T-cell (primary cell): Measurements from ENCODE around the gene ENPP6. TPM values are rescaled to one million over a fixed set of nuclear protein-coding genes. Genes with fewer than 3 reads are reported as not detected.
"Not testable (repeated sequence)": the region's sequence is repeated elsewhere in the genome, so short reads cannot be mapped to it uniquely, and the experiment has no call there.

ENCODE experiments used
- ATAC-seq, 4 experiments: fragments of 200-7000 bp in 3 of 4; fragments of 150-1000 bp in 1 of 4; cut with Tn5 transposase; replicated peaks in 1 of 4; 1 replicate in 3 of 4; 2 replicates in 1 of 4; pipeline ENCODE4 v1.10.0; 2021; ENCODE audit warnings: moderate library complexity in 3 of 4, mild to moderate bottlenecking in 2 of 4, moderate number of reproducible peaks in 1 of 4
- CTCF ChIA-PET, 2 donors: fragments of 300-600 bp; sonication (Branson Sonifier 250); formaldehyde crosslinking; loops; one replicate each; lab custom pipeline; 2022; ENCODE audit warnings: antibody characterized with exemption in 2 of 2; lab: Charles Lee
- POLR2A ChIA-PET, 2 donors: fragments of 300-600 bp; sonication (Branson Sonifier 250); formaldehyde crosslinking; loops; one replicate each; lab custom pipeline; 2022; ENCODE audit warnings: antibody characterized with exemption in 2 of 2; lab: Charles Lee
- DNase-seq, 35 experiments: peaks; one replicate each; pipeline versions ENCODE4 v3.0.0 to v3.0.0-alpha.2; 2013 to 2023
- H3K27ac ChIP-seq: one replicate; pipeline ENCODE4 v1.5.1; 2013; ENCODE audit warnings: low read length
- H3K27me3 ChIP-seq, 2 experiments: replicated peaks in 1 of 2; 1 replicate in 1 of 2; 2 replicates in 1 of 2; pipeline versions ENCODE4 v1.6.1 to v1.7.0; 2013; ENCODE audit warnings: low read length in 1 of 2, mixed read lengths in 1 of 2; ENCODE audit not compliant: control insufficient read depth in 2 of 2, insufficient read depth in 2 of 2; ENCODE audit errors: extremely low read depth in 1 of 2
- H3K36me3 ChIP-seq, 2 donors: 1 replicate in 1 of 2; 2 replicates in 1 of 2; pipeline versions ENCODE4 v1.6.1 to v1.7.0; 2013; ENCODE audit warnings: low read length in 1 of 2; ENCODE audit not compliant: control insufficient read depth in 2 of 2, insufficient read depth in 1 of 2; ENCODE audit errors: extremely low read depth in 1 of 2
- H3K4me1 ChIP-seq, 2 experiments: 1 replicate in 1 of 2; 2 replicates in 1 of 2; pipeline versions ENCODE4 v1.6.1 to v1.7.0; 2013; ENCODE audit warnings: low read length in 2 of 2, mixed read lengths in 1 of 2; ENCODE audit not compliant: insufficient read depth in 2 of 2, control insufficient read depth in 1 of 2; ENCODE audit errors: extremely low read depth in 1 of 2
- H3K4me3 ChIP-seq, 2 donors: 1 replicate in 1 of 2; 2 replicates in 1 of 2; pipeline versions ENCODE4 v1.5.1 to v1.7.0; 2013; ENCODE audit warnings: mild to moderate bottlenecking in 2 of 2, low read length in 1 of 2, moderate library complexity in 1 of 2; ENCODE audit not compliant: control insufficient read depth in 1 of 2; ENCODE audit errors: extremely low read depth in 1 of 2
- H3K9me3 ChIP-seq: 2 replicates; pipeline ENCODE4 v1.7.0; 2013
- H3K27ac Mint-ChIP-seq, 2 donors: one replicate each; pipeline ENCODE4 v1.8.0; 2020 to 2021; ENCODE audit warnings: mild to moderate bottlenecking in 2 of 2, mixed read lengths in 2 of 2
- H3K27me3 Mint-ChIP-seq, 2 donors: one replicate each; pipeline ENCODE4 v1.8.0; 2021 to 2022; ENCODE audit warnings: mixed read lengths in 2 of 2
- H3K36me3 Mint-ChIP-seq: one replicate; pipeline ENCODE4 v1.8.0; 2021; ENCODE audit warnings: mixed read lengths
- H3K4me1 Mint-ChIP-seq, 3 donors: one replicate each; pipeline ENCODE4 v1.8.0; 2020 to 2022; ENCODE audit warnings: mixed read lengths in 3 of 3, mild to moderate bottlenecking in 1 of 3
- H3K4me3 Mint-ChIP-seq, 3 donors: one replicate each; pipeline ENCODE4 v1.8.0; 2020 to 2022; ENCODE audit warnings: mild to moderate bottlenecking in 3 of 3, mixed read lengths in 3 of 3, moderate library complexity in 3 of 3
- H3K9me3 Mint-ChIP-seq, 3 donors: one replicate each; pipeline ENCODE4 v1.8.0; 2020 to 2022; ENCODE audit warnings: mixed read lengths in 3 of 3
- WGBS: methylation state at CpG from one replicate; pipeline ENCODE4 v1.1.5; 2013; ENCODE audit warnings: missing lambda C conversion rate; ENCODE audit not compliant: insufficient coverage; 5-methylcytosine and 5-hydroxymethylcytosine counted together
- total RNA-seq, 35 experiments: library from RNA in 6 of 35; stranded (reverse) in 6 of 35; fragments of 120-200 nt in 1 of 35; gene quantifications; one replicate each; pipeline versions ENCODE4 v1.2.1 to v1.2.4 and lab custom pipeline; 2013 to 2026

ENPP6 gene
- total RNA-seq, 5 donors from 2014 or later (not counting 1 experiment from before 2014, with no cell fraction given) = not detected

DNA sequence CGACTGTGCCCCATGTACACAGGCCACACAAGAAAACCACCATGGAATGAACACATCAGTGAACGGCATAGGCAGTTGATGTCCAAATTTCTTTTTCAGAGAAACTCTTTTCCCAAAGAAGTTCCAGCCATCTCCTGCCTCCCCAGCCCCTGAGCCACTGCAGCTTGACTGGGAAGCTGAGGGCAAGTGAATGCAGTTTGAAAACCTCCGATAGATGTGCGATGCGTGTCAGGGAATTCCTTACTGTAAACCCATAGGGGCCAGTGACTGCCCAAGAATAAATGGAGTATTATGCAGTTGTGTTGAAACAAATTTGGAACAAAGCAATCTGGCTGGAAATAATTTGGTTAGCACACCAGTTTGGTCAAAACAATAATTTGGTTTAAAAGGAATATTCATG lies 72.1 kb downstream of the ENPP6 start:
- ATAC-seq (no peak), DNase-seq (no peak)
- 95% methylated on average over 3 of the region's 5 CpGs for WGBS
- H3K4me3 ChIP-seq = no peak overlapping the region
- peaks cover 0 to 3% of the 10 kb centered on the region in 2 experiments for H3K4me1 ChIP-seq
- no peak overlapping the region for H3K27ac ChIP-seq
- POLR2A ChIA-PET = no interaction called here
- CTCF ChIA-PET = no interaction called here
- H3K9me3 Mint-ChIP-seq = peaks cover 0 to 7% (median 0%) of the 10 kb centered on the region in 3 donors
- peaks cover 0 to 30% of the 10 kb centered on the region in 2 experiments for H3K27me3 ChIP-seq
- no peak overlapping the region for H3K4me3 Mint-ChIP-seq
- H3K36me3 ChIP-seq = no peaks in the 10 kb centered on the region
- peaks cover 0 to 5% (median 0%) of the 10 kb centered on the region in 3 donors for H3K4me1 Mint-ChIP-seq
- no peaks in the 10 kb centered on the region for H3K9me3 ChIP-seq
- H3K27ac Mint-ChIP-seq = no peak overlapping the region
- H3K27me3 Mint-ChIP-seq = peaks cover 13 to 22% of the 10 kb centered on the region in 2 donors
- no peaks in the 10 kb centered on the region for H3K36me3 Mint-ChIP-seq

DNA sequence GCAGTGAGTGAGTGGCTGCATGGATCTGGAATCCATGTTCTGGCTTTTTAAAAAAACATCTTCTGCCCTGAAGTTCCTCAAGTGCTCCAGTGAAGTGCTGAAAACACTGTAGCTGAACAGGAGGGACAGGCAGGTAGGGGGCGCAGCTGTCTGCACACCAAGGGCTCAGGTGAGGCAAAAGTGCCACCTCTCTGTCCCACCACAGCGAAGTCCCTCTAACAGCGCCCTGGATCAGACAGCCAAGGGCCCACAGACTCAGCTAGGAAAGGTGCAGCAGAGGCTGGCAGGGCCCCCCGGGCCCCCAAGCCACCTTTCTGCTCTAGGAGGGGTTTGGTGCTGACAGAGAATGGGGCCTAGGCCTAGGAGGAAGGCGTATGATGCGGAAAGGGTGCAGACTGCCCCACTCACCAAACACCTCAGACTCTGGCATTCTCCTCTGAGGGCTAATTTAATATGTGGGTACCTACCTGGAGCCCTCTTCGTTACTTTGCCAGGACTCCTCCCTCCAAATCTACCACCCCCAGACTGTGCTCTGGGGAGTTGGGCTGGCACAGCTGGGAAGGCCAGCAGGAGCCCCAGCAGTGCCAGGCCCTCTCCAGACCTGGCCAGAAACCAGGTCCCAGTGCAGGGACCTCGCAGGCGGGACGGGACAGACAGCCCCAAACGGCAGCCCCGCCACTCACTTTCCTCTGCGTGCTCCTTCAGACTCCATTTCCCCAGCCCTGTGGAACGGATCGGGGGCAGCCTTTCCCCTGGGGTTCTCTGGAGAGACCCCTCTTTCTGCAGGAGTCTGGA lies 73.7 kb downstream of the ENPP6 start:
- peaks cover 0 to 9% (median 3%) of the 10 kb centered on the region in 3 donors for H3K9me3 Mint-ChIP-seq
- H3K4me1 Mint-ChIP-seq = peaks cover 0 to 5% (median 0%) of the 10 kb centered on the region in 3 donors
- 86% methylated on average over 9 of the region's 15 CpGs for WGBS
- no peak overlapping the region for H3K4me3 Mint-ChIP-seq
- DNase-seq (no peak), ATAC-seq (no peak)
- no peak overlapping the region for H3K27ac Mint-ChIP-seq
- no peaks in the 10 kb centered on the region for H3K36me3 ChIP-seq
- H3K4me1 ChIP-seq = peaks cover 0 to 3% of the 10 kb centered on the region in 2 experiments
- H3K27me3 ChIP-seq = peaks cover 0 to 30% of the 10 kb centered on the region in 2 experiments
- ChIA-PET CTCF (no interaction called here), POLR2A (no interaction called here)
- no peak overlapping the region for H3K27ac ChIP-seq
- H3K4me3 ChIP-seq = no peak overlapping the region
- H3K27me3 Mint-ChIP-seq = peaks cover 15 to 22% of the 10 kb centered on the region in 2 donors
- H3K9me3 ChIP-seq = no peaks in the 10 kb centered on the region
- H3K36me3 Mint-ChIP-seq = no peaks in the 10 kb centered on the region

DNA sequence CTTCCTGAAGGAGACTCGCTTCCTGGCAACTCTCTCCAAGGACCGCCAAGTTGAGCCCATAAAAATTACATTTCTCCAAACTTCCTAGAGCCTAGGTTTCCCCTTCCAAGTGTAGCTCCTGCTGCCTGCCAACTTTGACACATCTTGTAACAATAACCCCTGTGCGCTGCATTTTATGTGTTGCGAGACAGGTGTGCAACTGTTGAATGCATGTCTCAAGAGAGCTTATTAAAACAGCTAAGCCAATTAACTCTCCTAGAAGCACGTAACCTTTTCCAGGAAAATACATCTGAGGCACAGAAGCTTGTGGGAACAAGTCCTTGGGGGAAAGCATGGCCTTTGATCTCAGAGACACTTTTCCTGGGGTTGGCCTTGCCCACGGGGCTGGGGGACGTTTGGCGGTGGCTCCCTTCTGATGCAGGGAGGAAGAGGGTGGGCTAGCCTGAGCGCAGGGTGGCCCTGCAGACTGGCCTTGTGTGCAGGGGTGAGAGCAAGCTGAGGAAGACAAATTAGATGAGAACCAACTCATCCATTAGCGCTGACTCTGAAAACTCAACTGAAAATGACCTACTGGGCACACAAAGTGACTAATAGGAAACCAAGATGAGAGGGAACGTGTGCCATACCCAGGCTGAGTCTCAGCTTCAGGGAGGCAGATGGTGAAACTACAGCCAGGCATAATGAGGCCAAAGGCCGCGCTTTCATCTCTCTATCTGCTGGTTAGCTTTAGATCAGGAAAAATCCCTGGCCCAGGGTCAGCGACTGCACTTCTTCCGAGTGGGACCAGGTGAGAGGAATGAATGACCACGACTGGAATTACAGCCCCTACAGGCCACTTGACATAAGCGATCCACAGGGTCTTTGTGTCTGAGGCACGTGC lies 75.3 kb downstream of the ENPP6 start:
- no peaks in the 10 kb centered on the region for H3K4me1 ChIP-seq
- H3K9me3 Mint-ChIP-seq = peaks cover 5 to 15% (median 7%) of the 10 kb centered on the region in 3 donors
- WGBS = 81% methylated on average over 17 of the region's 18 CpGs
- peaks cover 15 to 23% of the 10 kb centered on the region in 2 donors for H3K27me3 Mint-ChIP-seq
- ChIA-PET CTCF (no interaction called here), POLR2A (no interaction called here)
- DNase-seq (no peak), ATAC-seq (no peak)
- H3K36me3 ChIP-seq = no peaks in the 10 kb centered on the region
- H3K27me3 ChIP-seq = peaks cover 0 to 30% of the 10 kb centered on the region in 2 experiments
- no peaks in the 10 kb centered on the region for H3K36me3 Mint-ChIP-seq
- no peak overlapping the region for H3K27ac Mint-ChIP-seq
- no peak overlapping the region for H3K4me3 Mint-ChIP-seq
- H3K27ac ChIP-seq = no peak overlapping the region
- H3K4me1 Mint-ChIP-seq = no peaks in the 10 kb centered on the region
- no peaks in the 10 kb centered on the region for H3K9me3 ChIP-seq
- no peak overlapping the region for H3K4me3 ChIP-seq

GRCh38 chr4:184140901-184141300 lies 76.8 kb downstream of the ENPP6 start:
- 85% methylated on average over 2 of the region's 8 CpGs for WGBS
- H3K36me3 ChIP-seq, H3K4me3 Mint-ChIP-seq, H3K27ac Mint-ChIP-seq, H3K4me3 ChIP-seq, ATAC-seq, H3K4me1 Mint-ChIP-seq, H3K36me3 Mint-ChIP-seq, H3K4me1 ChIP-seq, DNase-seq, H3K9me3 ChIP-seq, H3K27ac ChIP-seq, CTCF ChIA-PET: not testable (repeated sequence)
- H3K27me3 ChIP-seq = peaks cover 0 to 23% of the 10 kb centered on the region in 2 experiments
- Mint-ChIP-seq H3K27me3 (peaks cover 10 to 28% of the 10 kb centered on the region in 2 donors), H3K9me3 (peaks cover 13 to 26% (median 13%) of the 10 kb centered on the region in 3 donors)
- POLR2A ChIA-PET = interaction anchor here in 1 of 2 donors (0.6 kb wide), 1 partner anchor 219 kb away, joined by 5 read pairs; no protein-coding TSS in a partner anchor

GRCh38 chr4:184136525-184136924 lies 81.1 kb downstream of the ENPP6 start:
- peaks cover 13 to 27% (median 13%) of the 10 kb centered on the region in 3 donors for H3K9me3 Mint-ChIP-seq
- ChIA-PET POLR2A (no interaction called here), CTCF (no interaction called here)
- Histone ChIP-seq H3K4me1 (no peaks in the 10 kb centered on the region), H3K36me3 (no peaks in the 10 kb centered on the region), H3K4me3 (no peak overlapping the region), H3K27ac (no peak overlapping the region), H3K27me3 (peaks cover 0 to 3% of the 10 kb centered on the region in 2 experiments), H3K9me3 (peaks cover 2% of the 10 kb centered on the region)
- DNase-seq (no peak), ATAC-seq (no peak)
- H3K27ac Mint-ChIP-seq = no peak overlapping the region
- H3K4me1 Mint-ChIP-seq = no peaks in the 10 kb centered on the region
- no CpG with 5 or more reads among the region's 1 CpG for WGBS
- peaks cover 11 to 22% of the 10 kb centered on the region in 2 donors for H3K27me3 Mint-ChIP-seq
- no peaks in the 10 kb centered on the region for H3K36me3 Mint-ChIP-seq
- H3K4me3 Mint-ChIP-seq = no peak overlapping the region

DNA sequence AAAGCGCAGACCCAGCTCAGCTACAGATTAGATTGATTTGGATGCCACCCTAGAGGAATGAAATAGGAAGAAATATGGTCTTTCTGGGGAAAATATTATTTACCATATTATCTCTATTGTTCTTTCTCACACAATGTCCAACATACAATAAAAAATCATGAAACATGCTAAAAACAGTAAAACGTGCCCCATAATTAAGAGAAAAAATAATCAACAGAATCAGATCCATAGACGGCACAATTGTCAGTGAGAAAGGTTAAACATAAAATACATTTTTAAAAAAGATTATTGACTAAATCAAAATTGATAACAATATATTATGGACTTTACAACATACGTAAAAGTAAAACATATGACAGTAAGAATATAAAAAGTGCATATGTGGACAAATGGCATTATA lies 90.9 kb downstream of the ENPP6 start:
- Mint-ChIP-seq H3K9me3 (peaks cover 0 to 5% (median 0%) of the 10 kb centered on the region in 3 donors), H3K4me1 (no peaks in the 10 kb centered on the region), H3K27ac (no peak overlapping the region), H3K4me3 (no peak overlapping the region), H3K36me3 (no peaks in the 10 kb centered on the region), H3K27me3 (peaks cover 14 to 31% of the 10 kb centered on the region in 2 donors)
- ATAC-seq (no peak), DNase-seq (no peak)
- ChIA-PET CTCF (no interaction called here), POLR2A (no interaction called here)
- H3K9me3 ChIP-seq = no peaks in the 10 kb centered on the region
- H3K27ac ChIP-seq = no peak overlapping the region
- no CpG with 5 or more reads among the region's 4 CpGs for WGBS
- no peaks in the 10 kb centered on the region for H3K36me3 ChIP-seq
- H3K27me3 ChIP-seq = peaks cover 0 to 4% of the 10 kb centered on the region in 2 experiments
- no peaks in the 10 kb centered on the region for H3K4me1 ChIP-seq
- no peak overlapping the region for H3K4me3 ChIP-seq
